ENCODE data around the gene CDK6. TPM values are rescaled to one million over a fixed set of nuclear protein-coding genes. Genes with fewer than 3 reads are reported as not detected.

The CDK6 gene
- total RNA-seq, 1 experiment from 2014 or later = 41.4 TPM

GRCh38 chr7:92707435-92707834 is 128.9 kb downstream of the CDK6 start:
- Histone ChIP-seq H2AFZ (ENCODE audit: low read depth, low read length, poor library complexity, severe bottlenecking) (no peak overlapping the region), H3K9ac (ENCODE audit: low read length) (no peak overlapping the region), H3K4me1 (ENCODE audit: control insufficient read depth in 1 of 2, insufficient read depth in 2 of 2, low read length in 2 of 2) (no peaks in the 10 kb centered on the region), H3K4me2 (ENCODE audit: low read length) (no peak overlapping the region), H3K27me3 (ENCODE audit: insufficient read depth, low read length) (no peaks in the 10 kb centered on the region), H3K27ac (ENCODE audit: low read depth, low read length) (no peak overlapping the region), H3K9me2 (ENCODE audit: insufficient read depth) (no peaks in the 10 kb centered on the region), H3K4me3 (replicated peaks in 1 of 2; ENCODE audit: low read depth in 1 of 2, low read length in 2 of 2) (no peak overlapping the region), H4K20me1 (ENCODE audit: insufficient read depth) (no peaks in the 10 kb centered on the region), H3K9me3 (ENCODE audit: control insufficient read depth in 1 of 2, insufficient read depth in 1 of 2, low read depth in 1 of 2, low read length in 2 of 2) (peaks cover 0 to 9% of the 10 kb centered on the region in 2 experiments; a peak in 2 of 4 replicates), H3K79me2 (ENCODE audit: insufficient read depth, low read length) (peaks cover 16% of the 10 kb centered on the region; the same call in 1 of the 2 replicates), H3K36me3 (ENCODE audit: control insufficient read depth in 1 of 2, insufficient read depth in 2 of 2, low read length in 2 of 2) (peaks cover 0 to 9% of the 10 kb centered on the region in 2 experiments; a peak in 1 of 4 replicates)
- TF ChIP-seq SRF (IDR thresholded peaks at IDR 0.05; ENCODE audit: low read depth) = no peak
- intact Hi-C loops (cut with micrococcal nuclease) = no loop called here
- ChIA-PET CTCF (no interaction called here), RAD21 (ENCODE audit: low non-redundant PET in 1 of 2, low total read pairs in 2 of 2, uncharacterized antibody in 2 of 2, unreplicated experiment in 2 of 2) (no interaction called here), POLR2A (no interaction called here)
- no TSS peak for BruUV-seq (replicated peaks)
- ATAC-seq = no peak
- no peak for DNase-seq (ENCODE audit: low read depth, low spot score)

GRCh38 chr7:92706563-92706962 is 129.8 kb downstream of the CDK6 start:
- no peak overlapping the region for H3K4me2 ChIP-seq (ENCODE audit: low read length)
- CTCF ChIA-PET = no interaction called here
- H3K27ac ChIP-seq (ENCODE audit: low read depth, low read length) = no peak overlapping the region
- peaks cover 0 to 9% of the 10 kb centered on the region in 2 experiments; a peak in 1 of 4 replicates for H3K36me3 ChIP-seq (ENCODE audit: control insufficient read depth in 1 of 2, insufficient read depth in 2 of 2, low read length in 2 of 2)
- RAD21 ChIA-PET (ENCODE audit: low non-redundant PET in 1 of 2, low total read pairs in 2 of 2, uncharacterized antibody in 2 of 2, unreplicated experiment in 2 of 2) = no interaction called here
- ATAC-seq (no peak), DNase-seq (ENCODE audit: low read depth, low spot score) (no peak)
- H3K4me1 ChIP-seq (ENCODE audit: control insufficient read depth in 1 of 2, insufficient read depth in 2 of 2, low read length in 2 of 2) = no peaks in the 10 kb centered on the region
- peaks cover 16% of the 10 kb centered on the region; the same call in 1 of the 2 replicates for H3K79me2 ChIP-seq (ENCODE audit: insufficient read depth, low read length)
- no peak overlapping the region for H3K4me3 ChIP-seq (replicated peaks in 1 of 2; ENCODE audit: low read depth in 1 of 2, low read length in 2 of 2)
- H3K27me3 ChIP-seq (ENCODE audit: insufficient read depth, low read length) = no peaks in the 10 kb centered on the region
- H4K20me1 ChIP-seq (ENCODE audit: insufficient read depth) = no peaks in the 10 kb centered on the region
- H3K9me2 ChIP-seq (ENCODE audit: insufficient read depth) = no peaks in the 10 kb centered on the region
- BruUV-seq (replicated peaks) = no TSS peak
- H3K9ac ChIP-seq (ENCODE audit: low read length) = no peak overlapping the region
- no peak overlapping the region for H2AFZ ChIP-seq (ENCODE audit: low read depth, low read length, poor library complexity, severe bottlenecking)
- POLR2A ChIA-PET = no interaction called here
- peaks cover 0 to 9% of the 10 kb centered on the region in 2 experiments; a peak in 2 of 4 replicates for H3K9me3 ChIP-seq (ENCODE audit: control insufficient read depth in 1 of 2, insufficient read depth in 1 of 2, low read depth in 1 of 2, low read length in 2 of 2)
- intact Hi-C loops (cut with micrococcal nuclease) = no loop called here
- TF ChIP-seq CBX3 (IDR thresholded peaks at IDR 0.05; ENCODE audit: low read depth) = no peak
- TF ChIP-seq YY1 (IDR thresholded peaks at IDR 0.05; ENCODE audit: extremely low read depth, insufficient replicate concordance, low read depth, low read length) = no peak
- no peak for TF ChIP-seq SRF (IDR thresholded peaks at IDR 0.05; ENCODE audit: low read depth)
- no peak for TF ChIP-seq CTCF (IDR thresholded peaks at IDR 0.05 in 2 of 3, conservative IDR thresholded peaks at IDR 0.05 in 1 of 3; ENCODE audit: borderline replicate concordance in 1 of 3, insufficient read depth in 1 of 3, low read depth in 2 of 3, low read length in 2 of 3)
- no peak for TF ChIP-seq EZH2phosphoT487 (IDR thresholded peaks at IDR 0.05; ENCODE audit: borderline replicate concordance)
- TF ChIP-seq POLR2AphosphoS5 (IDR thresholded peaks at IDR 0.05; ENCODE audit: low read depth, low read length) = no peak
- TF ChIP-seq ZFX (IDR thresholded peaks at IDR 0.05) = no peak
- no peak for TF ChIP-seq ELF1 (IDR thresholded peaks at IDR 0.05; ENCODE audit: borderline replicate concordance, low read depth)
- no peak for TF ChIP-seq SIN3A (IDR thresholded peaks at IDR 0.05; ENCODE audit: low read depth)
- no peak for TF ChIP-seq ATF3 (IDR thresholded peaks at IDR 0.05)
- TF ChIP-seq ZBTB33 (IDR thresholded peaks at IDR 0.05; ENCODE audit: extremely low read depth, insufficient replicate concordance, low read length) = no peak
- no peak for TF ChIP-seq SP1 (IDR thresholded peaks at IDR 0.05; ENCODE audit: low read depth)
- TF ChIP-seq EGR1 (IDR thresholded peaks at IDR 0.05; ENCODE audit: low read depth) = no peak

All from HCT116 (cell line).